GM03348 (cell line): ENCODE results near the gene CLASP1.

Source experiments
- DNase-seq: peaks from one replicate; pipeline ENCODE4 v3.0.0; 2012; ENCODE audit warnings: low spot score

Gene CLASP1

DNA sequence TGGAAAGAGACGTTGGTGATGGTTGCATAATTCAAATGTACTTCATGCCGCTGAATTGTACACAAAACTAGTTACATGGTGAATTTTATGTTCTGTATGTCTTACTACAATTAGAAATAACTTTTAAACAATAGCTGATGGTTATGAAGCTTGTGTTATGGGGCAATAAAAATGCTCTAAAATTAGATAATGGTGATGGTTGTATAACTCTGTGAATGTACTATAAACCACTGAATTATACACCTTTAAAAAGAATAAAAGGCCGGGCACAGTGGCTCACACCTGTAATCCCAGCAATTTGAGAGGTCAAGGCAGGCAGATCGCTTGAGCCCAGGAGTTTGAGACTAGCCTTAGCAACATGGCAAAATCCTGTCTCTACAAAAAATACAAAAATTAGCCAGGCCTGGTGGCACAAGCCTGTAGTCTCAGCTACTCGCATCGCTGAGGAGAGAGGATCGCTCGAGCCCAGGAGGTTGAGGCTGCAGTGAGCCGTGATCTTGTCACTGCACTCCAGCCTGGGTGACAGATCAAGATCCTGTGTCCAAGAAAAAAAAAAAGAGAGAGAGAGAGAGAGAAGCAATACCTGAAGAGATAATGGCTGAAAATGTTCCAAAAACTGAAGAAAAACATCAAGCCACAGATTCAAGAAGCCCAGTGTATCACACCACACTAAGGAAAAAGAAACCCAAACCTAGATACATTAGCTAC lies 112.3 kb downstream of the CLASP1 start:
- DNase-seq, result no peak

- DNase-seq, result no peak
Measured at GRCh38 chr2:121536347-121536746, 112.9 kb downstream of the CLASP1 start.

- no peak for DNase-seq
Measured at GRCh38 chr2:121534007-121534406, 115.3 kb downstream of the CLASP1 start.

GRCh38 chr2:121532894-121533293 lies 116.4 kb downstream of the CLASP1 start:
- DNase-seq, result no peak

GRCh38 chr2:121532347-121532766 lies 116.9 kb downstream of the CLASP1 start:
- DNase-seq, result peak; percentile 16

DNA sequence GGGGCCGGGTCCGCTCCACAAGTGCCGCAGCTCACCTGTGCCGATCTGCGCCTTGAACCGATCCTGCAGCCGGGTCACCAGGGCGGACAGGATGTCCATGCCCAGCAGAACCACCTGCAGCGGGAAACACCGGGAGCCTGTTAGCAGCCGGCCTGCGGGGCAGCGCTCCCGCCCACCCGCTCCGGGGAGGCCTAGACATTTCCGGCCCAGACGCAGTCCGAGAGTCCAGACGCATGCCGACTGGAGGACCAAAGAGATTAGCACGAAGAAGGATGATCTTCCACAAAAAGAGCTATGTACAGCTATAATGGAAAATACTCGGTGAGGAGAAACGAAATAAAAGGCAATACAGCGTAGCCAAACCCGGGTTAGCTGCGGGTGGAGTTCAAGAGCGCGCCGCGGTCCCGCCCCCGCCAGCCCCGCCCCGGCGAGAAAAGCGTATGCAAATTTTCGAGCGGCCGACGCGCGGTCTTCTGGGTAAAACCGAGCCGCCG lies 119.0 kb downstream of the CLASP1 start:
- peak; percentile 85 for DNase-seq

DNA sequence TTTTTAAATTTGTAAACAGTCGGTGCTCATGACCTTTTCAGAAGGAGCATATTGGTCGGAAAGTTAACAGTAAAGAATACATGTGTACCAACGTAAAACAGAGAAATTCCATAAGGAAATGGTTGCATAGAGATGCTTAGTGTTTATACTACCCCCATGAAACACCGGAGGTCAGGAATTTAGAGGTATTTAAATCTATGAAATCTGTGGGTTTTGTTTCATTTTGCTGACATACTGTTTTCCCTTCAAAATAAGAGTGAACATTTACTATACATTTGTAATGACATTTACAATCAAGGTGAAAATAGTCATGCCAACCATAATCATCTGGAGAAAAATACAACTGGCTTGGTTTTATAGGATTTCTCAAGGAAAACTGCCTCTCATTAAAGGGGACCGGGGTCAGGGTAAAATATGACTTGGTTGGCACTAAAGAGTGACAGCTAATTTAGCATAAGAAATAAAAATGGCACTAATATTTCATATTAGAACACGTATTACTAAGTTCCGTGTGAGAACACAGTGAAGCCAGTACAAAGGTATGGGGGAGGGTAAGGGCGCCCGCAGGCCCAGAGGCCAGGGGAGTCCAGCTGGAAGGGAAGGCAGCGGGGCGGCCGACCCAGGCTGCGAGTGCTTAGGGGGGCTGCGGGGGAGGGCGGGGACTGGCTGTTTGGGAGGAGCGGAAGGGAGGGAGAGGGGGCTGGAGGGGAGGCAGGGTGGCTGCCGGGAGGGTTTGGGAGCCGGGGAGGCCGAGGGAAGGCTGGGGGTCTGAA lies 119.6 kb downstream of the CLASP1 start:
- DNase-seq, result peak; percentile 70

DNA sequence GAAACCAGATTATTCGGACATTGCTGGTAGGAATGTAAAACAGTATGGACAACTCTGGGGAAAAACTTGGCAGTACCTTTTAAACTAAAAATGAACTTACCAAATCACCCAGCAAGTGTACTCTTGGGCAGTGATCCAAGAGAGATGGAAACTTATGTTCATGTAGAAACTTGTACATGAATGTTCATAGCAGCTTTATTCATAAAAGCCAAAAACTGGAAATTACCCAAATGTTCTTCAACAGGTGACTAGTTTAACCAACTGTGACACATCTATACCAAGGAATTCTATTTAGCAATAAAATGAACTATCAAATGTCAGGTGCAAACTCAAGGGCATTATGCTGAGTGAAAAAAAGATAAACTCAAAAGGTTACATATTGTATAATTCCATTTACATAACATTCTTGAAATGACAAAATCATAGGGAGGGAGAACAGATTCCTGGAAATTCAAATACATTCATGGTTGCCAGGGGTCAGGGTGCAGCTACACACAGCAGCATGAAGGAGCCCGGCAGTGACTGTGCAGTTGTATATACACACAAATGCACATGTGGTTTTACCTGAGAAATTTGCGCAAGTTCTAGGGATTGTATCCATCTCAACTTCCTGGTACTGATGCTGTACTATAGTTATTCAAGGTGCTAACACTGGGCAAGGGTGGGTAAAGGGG lies 122.1 kb downstream of the CLASP1 start:
- no peak for DNase-seq

DNA sequence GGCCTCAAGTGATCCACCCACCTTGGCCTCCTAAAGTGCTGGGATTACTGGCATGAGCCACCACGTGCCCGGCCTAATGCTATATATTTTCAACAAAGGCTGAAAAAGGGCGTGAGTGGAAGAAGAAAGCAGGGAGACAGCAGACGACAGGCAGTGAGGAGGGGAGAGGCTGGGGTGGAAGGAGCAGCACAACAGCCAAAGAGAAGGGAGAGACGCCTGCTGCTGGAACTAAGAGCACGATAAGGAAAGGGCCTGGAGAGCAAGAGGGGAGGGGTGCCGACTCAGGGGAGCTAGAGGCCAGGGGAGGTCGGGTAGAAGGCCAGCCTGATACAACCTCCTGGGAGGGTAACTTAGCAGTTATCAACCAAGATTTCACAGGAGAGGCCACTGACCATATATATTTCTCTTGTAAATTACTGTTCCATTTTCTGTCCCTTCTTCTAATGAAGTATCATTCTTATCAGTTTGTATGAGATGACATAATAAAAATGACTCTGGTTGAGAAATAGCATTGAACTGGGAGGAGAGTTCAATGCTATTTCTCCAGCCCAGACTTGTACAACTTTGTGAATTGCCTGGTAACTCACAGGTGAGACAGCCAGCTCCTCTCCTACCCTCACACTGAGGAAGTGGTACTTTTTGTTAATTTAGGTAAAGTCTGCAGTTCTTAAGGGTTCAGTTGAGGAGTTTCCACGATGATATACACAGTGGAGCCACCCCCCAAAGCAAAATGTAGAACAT lies 124.4 kb downstream of the CLASP1 start:
- no peak for DNase-seq

- DNase-seq, result no peak
Measured at GRCh38 chr2:121521359-121521758, 127.9 kb downstream of the CLASP1 start.

- no peak for DNase-seq
Measured at GRCh38 chr2:121520641-121520994, 128.6 kb downstream of the CLASP1 start.

DNA sequence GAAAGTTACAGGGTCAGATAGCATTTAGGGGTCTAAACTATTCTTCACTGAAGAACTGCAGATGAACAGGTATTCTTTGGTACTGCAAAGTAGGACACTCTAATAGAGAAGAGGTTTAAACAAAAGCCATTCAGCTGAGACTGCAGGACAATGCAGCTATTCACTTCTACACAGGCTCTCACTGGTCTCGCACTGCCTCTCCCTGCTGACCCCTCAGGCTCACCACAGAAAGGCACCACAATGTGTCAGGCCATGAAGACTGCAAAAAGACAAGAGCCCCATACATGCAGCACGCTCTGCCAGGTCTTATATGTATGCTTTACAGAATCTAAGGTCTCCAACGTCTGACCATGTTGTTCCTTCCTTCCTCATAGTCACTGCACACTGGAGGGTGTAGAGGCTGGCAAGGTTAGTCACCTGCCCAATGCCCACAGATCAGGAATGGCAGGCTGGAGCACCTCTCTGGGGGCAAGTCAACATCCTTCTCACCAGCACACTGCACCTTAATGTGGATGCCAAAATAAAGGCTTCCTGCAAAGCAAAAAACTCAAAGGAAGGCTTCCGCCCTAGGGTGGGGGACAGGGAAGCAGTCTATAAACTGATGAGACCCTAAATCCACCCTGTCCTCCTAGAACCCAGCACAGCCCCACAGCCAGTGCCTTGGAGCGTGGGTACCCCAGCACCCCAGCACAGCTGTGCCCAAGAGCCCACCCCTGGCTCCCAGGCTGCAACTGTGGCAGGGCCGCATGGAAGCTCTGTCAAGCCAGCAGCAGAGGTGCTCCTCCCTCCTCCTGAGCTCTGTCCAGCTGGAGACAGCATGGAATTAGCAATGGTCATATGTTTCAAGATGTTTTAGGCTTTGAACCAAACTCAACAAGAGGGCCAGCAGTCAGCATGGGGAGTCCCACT lies 129.3 kb downstream of the CLASP1 start:
- no peak for DNase-seq

DNA sequence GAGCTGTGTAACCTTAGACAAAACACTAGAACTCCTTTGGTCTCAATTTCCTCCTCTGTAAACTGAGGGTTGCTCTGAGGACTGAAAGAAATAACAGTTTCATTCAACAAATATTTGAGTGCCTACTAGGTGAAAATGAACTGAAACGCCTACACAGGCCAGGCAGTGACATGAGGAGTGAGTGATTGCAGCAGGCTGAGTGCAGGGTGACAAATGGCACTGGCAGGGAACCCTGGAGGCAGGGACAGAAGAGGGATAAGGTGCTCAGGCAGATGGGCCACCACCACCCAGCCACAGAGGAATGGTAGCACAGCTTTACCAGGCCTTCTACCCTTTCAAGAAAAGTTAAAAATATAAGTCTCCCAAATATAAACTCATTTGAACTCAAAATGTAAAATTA lies 130.1 kb downstream of the CLASP1 start:
- DNase-seq, result no peak

DNA sequence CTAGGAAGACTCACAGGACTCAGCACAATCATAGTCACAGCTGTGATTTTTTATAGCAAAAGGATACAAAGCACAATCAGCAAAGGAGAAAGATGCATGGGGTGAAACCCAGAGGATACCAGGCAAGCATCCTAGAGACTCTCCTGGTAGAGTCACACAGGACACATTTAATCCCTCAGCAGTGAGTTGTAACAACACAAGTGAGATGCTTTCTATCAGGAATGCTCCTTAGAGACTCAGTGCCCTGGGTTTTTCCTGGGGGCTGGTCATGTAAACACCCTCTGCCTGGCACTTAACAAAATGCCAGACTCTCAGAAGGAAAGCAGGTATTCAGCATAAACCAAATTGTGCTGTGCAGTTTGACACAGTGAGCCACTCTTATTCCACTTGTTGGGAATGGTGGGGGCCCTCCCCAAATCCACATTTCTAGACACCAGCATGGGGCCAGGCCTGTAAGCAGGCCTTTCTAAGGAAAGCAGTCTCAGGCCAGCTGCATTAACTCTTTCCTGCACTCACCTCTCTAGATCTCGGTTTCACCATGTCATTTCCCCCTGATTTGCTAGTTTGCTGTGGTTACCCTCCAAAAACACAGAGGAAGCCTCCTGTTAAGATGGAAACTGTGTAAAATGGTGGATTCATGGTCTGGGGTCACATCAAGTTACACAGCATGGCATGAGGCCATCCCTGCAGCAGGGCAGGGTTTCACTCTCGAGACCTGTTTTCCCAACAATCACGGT lies 135.5 kb downstream of the CLASP1 start:
- no peak for DNase-seq

- no peak for DNase-seq
Measured at GRCh38 chr2:121510857-121511256, 138.4 kb downstream of the CLASP1 start.

DNA sequence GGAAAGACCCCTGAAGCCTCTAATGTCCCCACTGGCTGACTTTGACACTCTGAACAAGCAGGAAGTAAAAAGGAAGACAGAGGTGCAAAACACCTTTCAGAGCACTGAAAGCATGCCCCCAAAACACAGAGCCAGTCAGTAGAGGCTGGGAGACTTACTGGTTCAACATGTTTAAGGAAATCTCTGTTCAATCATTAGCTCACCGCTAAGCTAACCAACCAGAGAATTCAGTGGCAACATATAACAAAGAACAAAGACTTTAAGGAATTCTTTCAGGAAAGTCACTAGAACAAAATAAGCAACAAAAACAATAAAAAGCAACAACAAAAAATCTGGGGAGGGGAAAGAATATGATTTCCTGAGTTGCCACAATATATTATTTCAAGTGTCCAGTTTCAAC lies 142.6 kb downstream of the CLASP1 start:
- no peak for DNase-seq

GRCh38 chr2:121505986-121506586 lies 143.2 kb downstream of the CLASP1 start:
- DNase-seq, result no peak

GRCh38 chr2:121505005-121505404 lies 144.3 kb downstream of the CLASP1 start:
- peak; percentile 70 for DNase-seq

- no peak for DNase-seq
Measured at GRCh38 chr2:121504316-121504715, 144.9 kb downstream of the CLASP1 start.

DNA sequence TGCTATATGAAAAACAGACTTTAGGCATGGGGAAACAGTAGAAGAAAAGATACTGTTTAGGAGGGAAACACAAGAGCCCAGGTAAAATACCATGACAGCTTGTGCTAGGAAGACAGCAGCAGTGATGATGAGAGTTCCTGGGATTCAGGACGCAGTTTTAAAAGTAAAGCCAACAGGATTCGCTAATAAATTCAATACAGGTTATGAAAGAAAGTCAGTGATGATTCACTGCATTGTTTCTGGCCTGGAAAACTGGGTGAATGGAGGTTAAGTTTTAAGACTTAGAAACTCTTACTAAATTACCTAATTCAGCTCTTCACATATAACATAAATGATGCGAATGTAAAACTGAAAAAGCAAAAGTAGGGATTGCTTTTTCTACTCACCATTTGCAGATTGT lies 146.5 kb downstream of the CLASP1 start:
- no peak for DNase-seq
